SHP77 treated with DMSO at 0.1 percent for 48 hours (cell line): ENCODE data around the gene UMAD1.
"Not testable (repeated sequence)": the region's sequence is repeated elsewhere in the genome, so short reads cannot be mapped to it uniquely, and the experiment has no call there.

Experiments
- DNase-seq: peaks from one replicate; lab custom pipeline; 2025; lab: John Stamatoyannopoulos, UW

The UMAD1 gene

DNA sequence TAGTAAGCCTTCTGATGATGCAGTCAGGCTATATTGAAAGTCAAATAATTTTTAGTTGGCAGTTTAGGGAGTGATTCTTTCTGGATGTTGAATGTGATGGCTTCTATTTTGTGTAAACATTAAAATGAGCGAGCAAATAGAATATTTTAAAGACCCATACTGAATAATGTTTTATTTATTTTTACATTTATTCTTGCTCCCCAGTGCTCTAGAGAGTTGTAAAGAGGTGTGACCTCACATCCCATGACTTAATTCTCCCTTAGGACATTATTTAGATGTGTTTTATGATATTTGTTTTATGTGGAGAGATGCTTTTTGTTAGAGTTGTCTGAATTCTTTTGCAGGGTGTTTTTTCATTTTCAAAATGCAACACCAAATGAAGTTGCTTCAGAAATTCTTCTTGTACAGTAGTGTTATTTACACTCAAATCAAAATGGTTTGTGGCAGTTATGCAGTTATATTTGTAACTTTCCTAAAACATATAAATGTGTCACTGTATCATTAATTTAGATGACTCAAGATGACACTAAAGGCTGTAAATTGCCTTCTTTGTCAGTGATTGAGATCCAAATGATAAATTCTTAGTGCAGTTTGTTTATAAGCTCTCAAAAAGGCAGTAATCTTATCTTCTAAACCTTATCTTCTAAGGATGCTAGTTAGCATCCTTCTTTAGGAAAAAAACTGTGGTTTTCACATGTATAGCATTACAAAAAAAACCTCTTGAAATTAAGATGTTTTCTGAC, 12.4 kb downstream of the UMAD1 start:
- no peak for DNase-seq

DNA sequence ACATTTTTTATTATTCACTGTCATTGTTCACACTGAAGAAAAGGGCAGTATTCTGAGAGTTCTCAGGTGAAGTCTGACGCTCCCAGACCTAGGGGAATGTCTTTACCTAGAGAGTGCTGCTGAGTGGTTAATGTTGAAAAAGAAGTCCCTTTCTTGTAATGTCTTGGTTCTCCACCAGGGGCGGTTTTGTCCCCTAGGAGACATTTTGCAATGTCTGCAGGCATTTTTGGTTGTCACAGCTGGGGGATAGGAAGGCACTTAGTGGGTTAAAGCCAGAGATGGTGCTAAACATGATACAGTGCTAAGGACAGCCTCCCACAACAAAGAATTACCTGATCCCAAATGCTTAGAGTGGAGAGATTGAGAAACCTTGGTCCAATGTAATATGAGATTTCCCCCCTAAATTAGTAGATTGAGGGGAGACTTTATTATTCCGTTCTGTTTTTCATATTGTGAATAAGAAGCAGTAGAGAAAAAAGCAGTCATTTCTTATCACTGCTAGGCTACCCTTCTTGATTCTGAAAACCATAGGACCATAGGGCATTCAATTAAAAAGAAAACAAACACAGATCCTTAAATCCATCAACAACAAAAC, 13.1 kb downstream of the UMAD1 start:
- no peak for DNase-seq

DNA sequence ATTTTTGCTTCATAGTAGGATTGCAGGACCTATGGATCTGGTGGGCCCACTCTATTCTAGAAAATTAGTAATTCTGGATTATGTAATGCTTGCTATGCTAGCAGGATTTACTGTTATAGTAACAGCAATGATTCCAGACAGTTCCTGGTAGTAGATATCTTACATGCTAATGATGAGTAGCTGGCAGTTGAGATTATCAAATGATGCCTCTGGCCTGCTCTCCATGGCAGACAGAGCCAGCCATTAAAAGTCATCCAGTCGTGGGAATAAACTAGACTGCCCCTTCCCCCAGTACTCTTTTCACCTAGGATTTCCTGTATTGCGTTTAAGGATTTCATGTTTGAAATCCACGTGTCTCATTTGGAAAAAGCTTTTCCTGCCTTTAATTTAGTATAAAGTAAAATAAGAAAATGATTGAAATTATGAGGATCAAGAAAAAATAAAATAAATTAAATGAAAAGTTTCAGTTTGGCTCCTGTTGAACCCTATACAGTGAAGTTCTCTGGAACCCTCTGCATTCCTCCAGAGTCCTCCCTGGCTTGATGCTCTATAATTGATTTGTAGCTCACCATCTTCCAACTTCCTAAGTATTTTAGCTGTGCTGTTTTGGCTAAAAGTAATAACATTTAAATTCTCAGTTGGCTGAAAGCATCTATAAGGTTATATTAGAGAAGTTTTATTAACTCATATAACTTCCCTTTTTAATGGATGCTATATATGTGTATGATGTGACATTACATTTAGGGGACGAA, 14.6 kb downstream of the UMAD1 start:
- DNase-seq, result no peak

DNA sequence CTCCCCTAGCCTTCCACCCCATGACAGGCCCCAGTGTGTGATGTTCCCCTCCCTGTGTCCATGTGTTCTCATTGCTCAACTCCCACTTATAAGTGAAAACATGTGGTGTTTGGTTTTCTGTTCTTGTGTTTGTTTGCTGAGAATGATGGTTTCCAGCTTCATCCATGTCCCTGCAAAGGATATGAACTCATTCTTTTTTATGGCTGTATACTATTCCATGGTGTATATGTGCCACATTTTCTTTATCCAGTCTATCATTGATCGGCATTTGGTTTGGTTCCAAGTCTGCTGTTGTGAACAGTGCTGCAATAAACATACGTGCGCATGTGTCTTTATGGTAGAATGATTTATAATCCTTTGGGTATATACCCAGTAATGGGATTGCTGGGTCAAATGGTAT, 15.9 kb downstream of the UMAD1 start:
- not testable (repeated sequence) for DNase-seq

- DNase-seq, result peak; percentile 60
Measured at GRCh38 chr7:7662527-7662926, 22.0 kb downstream of the UMAD1 start.

DNA sequence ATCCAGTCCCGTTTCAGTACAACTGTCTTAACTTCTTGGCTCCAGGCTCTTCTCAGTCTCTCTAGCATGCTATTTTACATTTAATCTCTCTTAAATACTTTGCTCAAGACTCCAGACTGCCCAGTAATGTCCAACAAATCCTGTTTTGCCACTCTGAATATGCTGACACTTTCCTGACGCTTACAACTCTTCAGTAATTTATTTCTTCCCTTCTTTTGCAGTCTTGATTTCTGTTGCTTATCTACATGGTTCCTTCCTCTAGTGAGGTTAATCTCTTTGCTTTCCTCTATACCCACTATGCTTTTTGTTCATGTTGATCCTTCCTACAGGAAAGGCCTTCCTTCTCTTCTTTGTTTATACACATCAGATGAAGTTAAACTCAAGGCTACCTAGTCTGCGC, 23.7 kb downstream of the UMAD1 start:
- DNase-seq, result no peak

DNA sequence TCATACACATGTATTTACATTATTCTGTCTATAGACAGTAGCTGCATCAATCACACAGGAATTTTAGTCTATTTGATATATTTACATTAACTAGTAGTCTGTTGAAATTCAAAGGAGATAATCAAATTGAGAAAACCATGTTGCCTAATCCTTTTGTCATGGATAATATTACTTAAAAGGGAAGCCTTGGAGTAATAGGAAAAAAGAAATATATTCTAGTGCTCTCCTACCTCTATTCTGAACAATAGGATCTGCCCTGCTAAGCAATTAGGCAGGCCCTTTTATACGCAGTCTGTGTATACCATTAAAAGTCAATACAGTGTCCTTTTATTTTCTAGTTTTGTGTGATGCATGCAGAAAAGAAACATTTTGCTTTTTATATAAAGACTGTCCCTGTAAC, 24.5 kb downstream of the UMAD1 start:
- DNase-seq, result no peak

GRCh38 chr7:7667187-7667586, 26.6 kb downstream of the UMAD1 start:
- DNase-seq, result no peak

DNA sequence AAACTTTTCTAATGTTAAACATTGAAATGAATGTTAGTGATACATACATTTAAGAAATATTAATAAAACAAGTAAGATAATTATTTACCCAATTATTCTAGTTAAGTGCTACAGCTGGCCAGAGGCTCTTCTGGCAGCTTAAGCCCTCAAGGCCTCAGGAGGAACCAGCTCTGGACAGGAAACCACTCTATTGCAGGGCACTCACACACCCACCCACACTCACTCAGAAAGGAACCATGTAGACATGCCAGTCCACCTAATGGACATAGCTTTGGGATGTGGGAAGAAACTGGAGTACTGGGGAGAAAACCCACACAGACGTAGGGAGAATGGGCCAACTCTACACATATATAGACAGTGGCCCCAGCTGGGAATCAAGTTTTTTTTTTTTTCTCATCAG, 28.2 kb downstream of the UMAD1 start:
- no peak for DNase-seq

DNA sequence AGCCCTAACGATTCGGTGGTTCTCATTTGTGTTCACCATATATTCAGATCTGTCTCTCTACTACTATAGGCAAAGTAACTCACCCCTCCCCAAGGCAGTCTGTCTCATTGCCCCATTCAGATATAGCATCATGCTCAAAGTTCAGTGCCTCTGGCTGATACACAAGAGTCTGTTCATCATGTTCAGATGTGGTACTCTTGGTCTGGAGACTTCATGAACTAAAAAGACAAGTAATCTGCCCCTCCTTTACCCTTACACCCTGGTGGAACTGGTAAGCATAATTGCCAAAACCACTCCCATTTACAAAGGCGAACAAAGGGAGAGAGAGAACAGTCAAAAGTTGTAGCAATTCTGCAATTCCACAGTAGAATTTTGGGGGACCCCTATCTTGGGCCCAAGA, 29.9 kb downstream of the UMAD1 start:
- DNase-seq, result no peak

- no peak for DNase-seq
Measured at GRCh38 chr7:7671361-7671760, 30.8 kb downstream of the UMAD1 start.

- no peak for DNase-seq
Measured at GRCh38 chr7:7672545-7673239, 32.1 kb downstream of the UMAD1 start.

- no peak for DNase-seq
Measured at GRCh38 chr7:7673240-7673550, 32.6 kb downstream of the UMAD1 start.

DNA sequence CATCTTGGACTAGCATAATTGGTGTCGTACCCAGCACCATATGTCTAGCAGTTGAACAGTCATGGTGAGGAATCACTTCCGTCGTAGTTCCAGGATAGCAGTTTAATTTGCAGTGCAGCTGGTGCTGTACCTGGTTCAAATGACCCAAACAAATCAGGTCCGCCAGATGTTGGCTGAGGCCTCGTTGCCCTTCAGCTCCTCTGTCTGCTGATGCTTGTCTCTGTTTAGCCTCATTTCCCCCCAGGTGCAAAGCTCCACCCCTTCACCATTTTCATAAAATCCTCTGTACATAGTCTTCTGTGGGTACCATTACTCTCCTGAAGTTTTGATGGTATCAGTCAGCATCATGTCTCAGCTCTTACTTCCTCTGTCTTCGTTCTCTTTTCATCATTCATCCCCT, 35.1 kb downstream of the UMAD1 start:
- no peak for DNase-seq

GRCh38 chr7:7679640-7680039, 39.1 kb downstream of the UMAD1 start:
- DNase-seq, result not testable (repeated sequence)

DNA sequence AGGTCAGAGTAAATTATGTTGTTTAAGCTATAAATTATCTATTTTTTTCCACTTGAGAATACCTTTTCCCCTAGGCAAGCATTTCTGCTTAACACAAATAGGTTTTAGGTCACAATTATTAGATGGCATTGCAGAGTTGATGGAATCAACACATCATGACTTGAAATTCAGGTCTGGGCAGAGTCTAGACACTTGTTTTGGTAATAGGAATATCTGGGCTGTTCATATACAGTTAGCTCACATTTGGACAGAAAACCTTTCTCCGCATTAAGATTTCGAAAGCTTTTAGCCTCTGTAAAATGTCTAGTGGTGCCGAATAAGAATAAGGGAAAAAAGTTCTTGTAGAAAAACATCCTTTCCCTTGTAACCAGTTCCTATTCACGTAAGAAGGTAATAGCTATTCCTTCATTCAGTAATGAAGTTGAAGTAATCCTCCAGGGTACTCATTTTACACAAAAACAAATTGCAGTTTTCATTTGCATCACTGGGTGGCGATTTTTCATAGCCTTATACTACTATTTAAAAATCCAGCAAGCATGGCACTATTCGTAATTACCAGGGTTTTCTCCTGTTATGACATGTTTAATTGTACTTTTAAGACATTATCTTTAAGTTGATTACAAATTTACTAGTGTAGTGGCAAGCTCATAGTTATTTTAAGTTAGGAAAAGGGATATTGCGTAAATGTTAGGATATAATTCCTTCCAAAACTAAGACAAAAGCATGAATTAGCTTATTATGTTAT, 40.8 kb downstream of the UMAD1 start:
- DNase-seq, result peak; percentile 69

- DNase-seq, result no peak
Measured at GRCh38 chr7:7681936-7682329, 41.4 kb downstream of the UMAD1 start.

DNA sequence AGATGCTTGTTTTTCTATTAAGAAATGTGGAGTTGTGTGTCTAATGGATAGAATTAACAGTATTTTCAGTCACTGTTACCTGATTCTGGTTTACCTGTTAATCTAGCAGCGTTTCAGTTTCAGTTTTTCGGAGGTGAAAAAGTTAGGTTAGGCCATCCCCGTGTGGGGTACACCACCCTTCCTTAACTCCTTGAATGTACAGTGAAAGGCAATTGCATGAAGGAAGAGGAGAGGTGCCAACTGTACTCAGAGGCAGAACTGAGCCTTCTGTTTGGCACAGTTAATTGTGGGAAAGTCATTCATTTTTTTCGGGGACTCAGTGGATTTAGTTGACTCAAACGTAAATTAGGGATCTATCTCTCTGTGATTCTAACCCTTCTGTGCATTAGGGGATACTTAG, 42.3 kb downstream of the UMAD1 start:
- no peak for DNase-seq

- DNase-seq, result no peak
Measured at GRCh38 chr7:7686811-7687508, 46.4 kb downstream of the UMAD1 start.

- DNase-seq, result no peak
Measured at GRCh38 chr7:7687800-7688199, 47.2 kb downstream of the UMAD1 start.

DNA sequence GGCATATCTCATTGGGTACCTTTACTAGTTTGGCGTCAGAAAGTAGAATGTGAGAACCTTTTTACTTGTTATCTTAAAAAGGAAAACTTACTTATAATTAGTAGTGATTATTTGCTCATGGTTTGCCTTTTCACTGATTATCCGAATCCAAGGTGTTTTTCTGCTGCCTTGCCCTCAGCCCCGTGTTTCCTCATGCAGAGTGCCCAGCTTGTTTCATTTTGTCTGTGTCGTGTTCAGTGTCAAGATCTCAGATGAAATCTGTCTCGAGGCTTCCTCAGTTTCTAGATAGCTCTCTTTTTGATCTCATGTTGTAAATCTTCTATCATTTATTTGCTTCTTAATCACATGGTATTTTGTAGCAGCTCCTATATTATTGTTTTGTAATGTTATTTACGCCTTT, 47.8 kb downstream of the UMAD1 start:
- no peak for DNase-seq

GRCh38 chr7:7688956-7689355, 48.4 kb downstream of the UMAD1 start:
- no peak for DNase-seq
